Endometrial microvascular endothelial cells (primary cell): ENCODE measurements around the gene CBR3. TPM values are rescaled to one million over a fixed set of nuclear protein-coding genes. Genes with fewer than 3 reads are reported as not detected.

Experiments used
- in situ Hi-C: cut with HindIII; loops from 2 replicates; pipeline ENCODE4 v1.10.0; 2017; ENCODE audit warnings: low sequenced_read_pairs, low pct_unique_long_range_greater_than_20kb; ENCODE audit errors: inconsistent ontology term
- total RNA-seq: library from RNA; depleted of rRNA; stranded (reverse); fragments of >200 nt; gene quantifications from one replicate; pipeline ENCODE4 v1.2.3, GENCODE V29; 2015; ENCODE audit errors: inconsistent ontology term

CBR3 gene
- total RNA-seq, 1 donor from 2014 or later = 17.3 TPM

- in situ Hi-C loops = no loop called here
Measured at GRCh38 chr21:36171741-36172331, 37.0 kb downstream of the CBR3 start.

- in situ Hi-C loops = no loop called here
Measured at GRCh38 chr21:36174780-36175179, 39.9 kb downstream of the CBR3 start.

- in situ Hi-C loops = no loop called here
Measured at GRCh38 chr21:36175771-36176565, 41.1 kb downstream of the CBR3 start.

GRCh38 chr21:36178349-36178748 lies 43.5 kb downstream of the CBR3 start:
- in situ Hi-C loops = no loop called here

GRCh38 chr21:36179145-36179544 lies 44.3 kb downstream of the CBR3 start:
- in situ Hi-C loops = no loop called here

GRCh38 chr21:36180963-36181362 lies 46.1 kb downstream of the CBR3 start:
- in situ Hi-C loops = no loop called here

GRCh38 chr21:36183144-36183795 lies 48.4 kb downstream of the CBR3 start:
- in situ Hi-C loops = no loop called here

GRCh38 chr21:36184545-36184944 lies 49.7 kb downstream of the CBR3 start:
- in situ Hi-C loops = no loop called here

GRCh38 chr21:36185523-36185922 lies 50.6 kb downstream of the CBR3 start:
- in situ Hi-C loops = no loop called here

- in situ Hi-C loops = no loop called here
Measured at GRCh38 chr21:36186081-36186480, 51.2 kb downstream of the CBR3 start.

- in situ Hi-C loops = no loop called here
Measured at GRCh38 chr21:36186506-36187399, 51.9 kb downstream of the CBR3 start.

- in situ Hi-C loops = no loop called here
Measured at GRCh38 chr21:36188081-36188681, 53.3 kb downstream of the CBR3 start.

GRCh38 chr21:36188937-36189336 lies 54.1 kb downstream of the CBR3 start:
- in situ Hi-C loops = no loop called here

- in situ Hi-C loops = no loop called here
Measured at GRCh38 chr21:36190736-36191135, 55.9 kb downstream of the CBR3 start.

GRCh38 chr21:36193200-36193599 lies 58.3 kb downstream of the CBR3 start:
- in situ Hi-C loops = no loop called here

- in situ Hi-C loops = no loop called here
Measured at GRCh38 chr21:36194024-36194423, 59.1 kb downstream of the CBR3 start.

GRCh38 chr21:36195613-36196012 lies 60.7 kb downstream of the CBR3 start:
- in situ Hi-C loops = no loop called here
